ENCODE results near the gene KLK2.

GRCh38 chr19:50882188-50882587, 8.9 kb downstream of the KLK2 start:
- no peak for TF ChIP-seq CTCF (IDR thresholded peaks at IDR 0.05)
- TF ChIP-seq POLR2A (IDR thresholded peaks at IDR 0.05) = no peak

Measured in right lobe of liver (tissue), 4 donors.